IMR-90 (cell line): ENCODE results near the gene ADGRF3. TPM values are rescaled to one million over a fixed set of nuclear protein-coding genes. Genes with fewer than 3 reads are reported as not detected.

Experiments
- ATAC-seq: fragments of 200-7000 bp; cut with Tn5 transposase; 2 replicates; pipeline ENCODE4 v1.9.1; 2020; ENCODE audit warnings: low read depth, mild to moderate bottlenecking, moderate library complexity
- BruUV-seq: library from RNA; stranded (reverse); fragments of 400-500 nt; replicated peaks from 2 replicates; lab custom pipeline; 2021; lab: Mats Ljungman, UMichigan
- CTCF ChIA-PET: fragments of 300-600 bp; formaldehyde crosslinking; extraction: SDS; loops from one replicate; lab custom pipeline; 2021; ENCODE audit warnings: antibody characterized with exemption; lab: Yijun Ruan, JAX
- POLR2A ChIA-PET: fragments of 300-600 bp; sonication (Branson Sonifier 250); formaldehyde crosslinking; loops from one replicate; lab custom pipeline; 2022; ENCODE audit warnings: antibody characterized with exemption; ENCODE audit not compliant: unreplicated experiment; lab: Charles Lee
- DNase-seq: peaks from one replicate; pipeline ENCODE4 v3.0.0; 2013
- H2AFZ ChIP-seq: replicated peaks from 2 replicates; pipeline ENCODE3; 2013; ENCODE audit warnings: low read length, mild to moderate bottlenecking; ENCODE audit not compliant: poor library complexity
- H2AK5ac ChIP-seq: 2 replicates; pipeline ENCODE4 v1.6.1; 2013; ENCODE audit warnings: low read depth, low read length, inconsistent platforms
- H2AK9ac ChIP-seq: replicated peaks from 2 replicates; pipeline ENCODE3; 2013; ENCODE audit warnings: mild to moderate bottlenecking, low read depth, low read length, moderate library complexity; ENCODE audit not compliant: poor library complexity
- H2BK120ac ChIP-seq: 2 replicates; pipeline ENCODE4 v1.6.1; 2013; ENCODE audit warnings: low read depth, low read length, inconsistent platforms
- H2BK15ac ChIP-seq: 3 replicates; pipeline ENCODE4 v1.6.1; 2013; ENCODE audit warnings: low read depth, low read length, inconsistent platforms
- H2BK20ac ChIP-seq: 2 replicates; pipeline ENCODE4 v1.6.1; 2013; ENCODE audit warnings: low read depth, mild to moderate bottlenecking, inconsistent platforms, low read length, moderate library complexity
- H2BK5ac ChIP-seq: 2 replicates; pipeline ENCODE4 v1.6.1; 2013; ENCODE audit warnings: mild to moderate bottlenecking, low read depth, low read length, inconsistent platforms; ENCODE audit not compliant: poor library complexity, severe bottlenecking
- H3K14ac ChIP-seq: replicated peaks from 2 replicates; pipeline ENCODE4 v1.6.1; 2013; ENCODE audit warnings: low read depth, low read length, inconsistent platforms
- H3K18ac ChIP-seq: 2 replicates; pipeline ENCODE4 v1.6.1; 2013; ENCODE audit warnings: low read depth, low read length, control low read depth
- H3K23ac ChIP-seq: 2 replicates; pipeline ENCODE4 v1.6.1; 2013; ENCODE audit warnings: low read depth, low read length, inconsistent platforms
- H3K27ac ChIP-seq: 2 replicates; pipeline ENCODE4 v1.5.1; 2013; ENCODE audit warnings: mild to moderate bottlenecking, control low read depth, low read length; ENCODE audit not compliant: insufficient read depth
- H3K27me3 ChIP-seq: 2 replicates; pipeline ENCODE4 v1.6.1; 2013; ENCODE audit warnings: low read length; ENCODE audit not compliant: control insufficient read depth, insufficient read depth
- H3K36me3 ChIP-seq: 2 replicates; pipeline ENCODE4 v1.6.1; 2013; ENCODE audit warnings: low read length, mixed read lengths; ENCODE audit not compliant: control insufficient read depth, insufficient read depth
- H3K4ac ChIP-seq: 2 replicates; pipeline ENCODE4 v1.6.1; 2013; ENCODE audit warnings: low read depth, low read length, inconsistent platforms
- H3K4me1 ChIP-seq: 2 replicates; pipeline ENCODE4 v1.6.1; 2013; ENCODE audit warnings: low read length, mixed read lengths; ENCODE audit not compliant: control insufficient read depth, insufficient read depth
- H3K4me2 ChIP-seq: 2 replicates; pipeline ENCODE4 v1.6.1; 2013; ENCODE audit warnings: low read depth, mild to moderate bottlenecking, control low read depth, low read length, moderate library complexity
- H3K4me3 ChIP-seq: 2 replicates; pipeline ENCODE4 v1.5.1; 2013; ENCODE audit warnings: low read depth, mild to moderate bottlenecking, control low read depth, low read length, moderate library complexity; ENCODE audit not compliant: insufficient read depth
- H3K56ac ChIP-seq: 2 replicates; pipeline ENCODE4 v1.6.1; 2013; ENCODE audit warnings: low read length, inconsistent platforms; ENCODE audit not compliant: insufficient read depth; ENCODE audit errors: extremely low read depth
- H3K79me1 ChIP-seq, 2 experiments: 2 replicates each; pipeline ENCODE4 v1.6.1; 2013; ENCODE audit warnings: low read length in 2 of 2, inconsistent platforms in 1 of 2, low read depth in 1 of 2
- H3K9ac ChIP-seq: 2 replicates; pipeline ENCODE4 v1.6.1; 2013; ENCODE audit warnings: low read depth, low read length, control low read depth
- H3K9me1 ChIP-seq: 2 replicates; pipeline ENCODE4 v1.6.1; 2013; ENCODE audit warnings: low read length, inconsistent platforms; ENCODE audit not compliant: insufficient read depth
- H3K9me3 ChIP-seq: 2 replicates; pipeline ENCODE4 v1.6.1; 2013; ENCODE audit warnings: low read length; ENCODE audit not compliant: control insufficient read depth, insufficient read depth
- H4K20me1 ChIP-seq: 2 replicates; pipeline ENCODE4 v1.6.1; 2013; ENCODE audit warnings: low read length, inconsistent platforms; ENCODE audit not compliant: insufficient read depth
- H4K5ac ChIP-seq: 2 replicates; pipeline ENCODE4 v1.6.1; 2013; ENCODE audit warnings: mild to moderate bottlenecking, low read depth, low read length, control low read depth
- H4K8ac ChIP-seq, 2 experiments: 2 replicates each; pipeline ENCODE4 v1.6.1; 2013; ENCODE audit warnings: low read depth in 2 of 2, low read length in 2 of 2, control low read depth in 1 of 2, inconsistent platforms in 1 of 2
- H4K91ac ChIP-seq: 2 replicates; pipeline ENCODE4 v1.6.1; 2013; ENCODE audit warnings: low read depth, low read length, inconsistent platforms; ENCODE audit not compliant: insufficient read depth
- BHLHE40 ChIP-seq: fragments of 150-350 bp; IDR thresholded peaks from 2 replicates; pipeline ENCODE4 v1.6.1; 2016; ENCODE audit warnings: mild to moderate bottlenecking, low read depth, low read length
- CHD1 ChIP-seq: IDR thresholded peaks from 2 replicates; pipeline ENCODE4 v1.6.1; 2012; ENCODE audit warnings: low read depth, low read length, improper control_type of control experiment
- CTCF ChIP-seq: conservative IDR thresholded peaks from 2 replicates; pipeline ENCODE4 v1.5.1; 2012; ENCODE audit warnings: mild to moderate bottlenecking, low read depth, low read length, improper control_type of control experiment
- ELK1 ChIP-seq: fragments of 150-350 bp; IDR thresholded peaks from 2 replicates; pipeline ENCODE4 v1.6.1; 2016; ENCODE audit warnings: low read depth, mild to moderate bottlenecking, low read length, moderate library complexity, borderline replicate concordance
- FOS ChIP-seq: fragments of 150-350 bp; IDR thresholded peaks from 2 replicates; pipeline ENCODE4 v1.6.1; 2016; ENCODE audit warnings: low read depth, low read length
- MAFK ChIP-seq: IDR thresholded peaks from 2 replicates; pipeline ENCODE4 v1.6.1; 2012; ENCODE audit warnings: low read depth, low read length, improper control_type of control experiment
- MAZ ChIP-seq: IDR thresholded peaks from 2 replicates; pipeline ENCODE4 v1.6.1; 2012; ENCODE audit warnings: low read depth, mild to moderate bottlenecking, low read length, improper control_type of control experiment, moderate library complexity, borderline replicate concordance
- MXI1 ChIP-seq: IDR thresholded peaks from 2 replicates; pipeline ENCODE4 v1.6.1; 2012; ENCODE audit warnings: low read depth, mild to moderate bottlenecking, low read length, moderate library complexity, borderline replicate concordance
- POLR2A ChIP-seq: IDR thresholded peaks from 2 replicates; pipeline ENCODE4 v1.6.1; 2012; ENCODE audit warnings: mild to moderate bottlenecking, low read depth, low read length
- RCOR1 ChIP-seq: IDR thresholded peaks from 2 replicates; pipeline ENCODE4 v1.6.1; 2012; ENCODE audit warnings: mild to moderate bottlenecking, low read length, improper control_type of control experiment; ENCODE audit not compliant: insufficient replicate concordance
- RFX5 ChIP-seq: IDR thresholded peaks from 2 replicates; pipeline ENCODE4 v1.8.0; 2012; ENCODE audit warnings: low read depth, mild to moderate bottlenecking, low read length, moderate library complexity
- USF2 ChIP-seq: fragments of 150-350 bp; IDR thresholded peaks from 2 replicates; pipeline ENCODE4 v1.6.1; 2017; ENCODE audit warnings: mild to moderate bottlenecking, antibody characterized with exemption, low read length, low read depth
- WGBS, 2 experiments: methylation state at CpG; one replicate each; pipeline versions ENCODE4 v1.1.5 to v1.1.7; 2013; ENCODE audit warnings: missing lambda C conversion rate in 2 of 2; ENCODE audit not compliant: insufficient read length in 1 of 2; ENCODE audit errors: extremely low coverage in 2 of 2; 5-methylcytosine and 5-hydroxymethylcytosine counted together
- dilution Hi-C: fragments of 300-500 bp; cut with HindIII; formaldehyde crosslinking; loops from one replicate; pipeline ENCODE4 v1.14.3; 2018; ENCODE audit warnings: low sequenced_read_pairs; ENCODE audit not compliant: unreplicated experiment
- in situ Hi-C: fragments of 300-500 bp; cut with MboI; formaldehyde crosslinking; loops from 3 replicates; pipeline ENCODE4 v1.14.3; 2019; ENCODE audit warnings: low sequenced_read_pairs, inconsistent platforms, mixed read lengths
- intact Hi-C: fragments of 100-400 bp; cut with micrococcal nuclease; formaldehyde crosslinking; loops from 2 replicates; pipeline ENCODE4 v1.10.0; 2022
- polyA plus RNA-seq, 3 experiments: library from polyadenylated mRNA; depleted of rRNA; stranded (reverse); fragments of >200 nt; gene quantifications; 2 replicates each; pipeline ENCODE4 v1.2.3, GENCODE V29; 2012; ENCODE audit warnings: low replicate concordance in 1 of 3
- total RNA-seq: library from RNA; depleted of rRNA; stranded (reverse); fragments of >200 nt; gene quantifications from 2 replicates; pipeline ENCODE4 v1.2.3, GENCODE V29; 2012

The ADGRF3 gene
- total and polyA plus RNA-seq, 2 of the 4 experiments (the other 2 are of a cell fraction): 0.15 TPM; not detected in 1

GRCh38 chr2:26345545-26346453 lies 790 bp downstream of the ADGRF3 start, which contains the start of gene SELENOI:
Gene SELENOI, plus strand, starts transcription at chr2:26346143. Its CDS starts 90 bp downstream, at chr2:26346233.
- H2BK120ac ChIP-seq: peak within 1 kb of the TSS; percentile 45
- no peaks in the 10 kb centered on the region for H3K9me3 ChIP-seq
- peak within 1 kb of the TSS; percentile 54 for H2AK5ac ChIP-seq
- peak within 1 kb of the TSS; percentile 59 for H3K18ac ChIP-seq
- dilution Hi-C loops (no loop called here), in situ Hi-C loops (loop anchor here (25.0 kb wide), 1 partner anchor 383 kb away; no protein-coding TSS in a partner anchor), intact Hi-C loops (loop anchor here (5.0 to 10.0 kb wide), 4 partner anchors 103 to 399 kb away; partner anchors contain the start of genes HADHA and HADHB)
- H3K27ac ChIP-seq: peak within 1 kb of the TSS; percentile 87
- no peak within 1 kb of the TSS for H2BK15ac ChIP-seq
- H3K4me2 ChIP-seq: peak within 1 kb of the TSS; percentile 98
- H2BK5ac ChIP-seq: peak within 1 kb of the TSS; percentile 85
- peak within 1 kb of the TSS; percentile 89 for H3K23ac ChIP-seq
- POLR2A ChIA-PET: interaction anchor here (0.6 kb wide), 2 partner anchors 406 to 502 kb away, joined by 3 to 8 read pairs; no protein-coding TSS in a partner anchor
- H2AK9ac ChIP-seq: peak within 1 kb of the TSS; percentile 97
- H3K56ac ChIP-seq: peak within 1 kb of the TSS; percentile 79
- peak; percentile 99 for ATAC-seq
- peak within 1 kb of the TSS; percentile 94 for H3K4ac ChIP-seq
- peak within 1 kb of the TSS; percentile 97 for H2AFZ ChIP-seq
- H3K79me1 ChIP-seq: peaks cover 22 to 45% of the 10 kb centered on the region in 2 experiments; a peak in 3 of 4 replicates
- H3K4me3 ChIP-seq: peak within 1 kb of the TSS; percentile 77
- H4K8ac ChIP-seq: peak within 1 kb of the TSS; percentile 84 to 97
- DNase-seq: peak; percentile 99
- CTCF ChIA-PET: interaction anchor here (0.9 kb wide), 1 partner anchor 14 kb away, joined by 3 read pairs; no protein-coding TSS in a partner anchor
- peak within 1 kb of the TSS; percentile 92 for H3K14ac ChIP-seq
- H3K9me1 ChIP-seq: no peaks in the 10 kb centered on the region
- BruUV-seq: no TSS peak
- peak within 1 kb of the TSS; percentile 89 for H4K5ac ChIP-seq
- H3K4me1 ChIP-seq: no peaks in the 10 kb centered on the region
- 1% methylated on average over 23 of the region's 80 CpGs; no CpG with 5 or more reads in 1 of the 2 experiments for WGBS, 2 experiments
- H3K9ac ChIP-seq: peak within 1 kb of the TSS; percentile 93
- no peaks in the 10 kb centered on the region for H3K36me3 ChIP-seq
- H4K91ac ChIP-seq: peak within 1 kb of the TSS; percentile 67
- peaks cover 14% of the 10 kb centered on the region for H4K20me1 ChIP-seq
- no peak within 1 kb of the TSS for H2BK20ac ChIP-seq
- H3K27me3 ChIP-seq: no peaks in the 10 kb centered on the region
- 0 out of 2 replicates have a peak, but pooled peaks have one; percentile 8 for TF ChIP-seq USF2
- no peak for TF ChIP-seq RCOR1
- peak; percentile 84 for TF ChIP-seq POLR2A
- no peak for TF ChIP-seq CHD1
- TF ChIP-seq MXI1: peak; percentile 65; the same call in 1 of the 2 replicates
- TF ChIP-seq CTCF: no peak
- no peak for TF ChIP-seq ELK1
- TF ChIP-seq FOS: peak; percentile 14; the same call in 1 of the 2 replicates
- no peak for TF ChIP-seq RFX5
- TF ChIP-seq BHLHE40: peak; percentile 64; the same call in 1 of the 2 replicates
- TF ChIP-seq MAZ: peak; percentile 91; the same call in 1 of the 2 replicates
- 0 out of 2 replicates have a peak, but pooled peaks have one; percentile 7 for TF ChIP-seq MAFK
